Fibroblast of upper back skin (primary cell): ENCODE results near the gene SEC22A.
A peak's percentile ranks its signal among the peaks of the same experiment; 100 is the strongest.
"Not testable (repeated sequence)": the region's sequence is repeated elsewhere in the genome, so short reads cannot be mapped to it uniquely, and the experiment has no call there.

ENCODE experiments used
- DNase-seq: peaks from one replicate; pipeline ENCODE4 v3.0.0-alpha.2; 2013

SEC22A gene

DNA sequence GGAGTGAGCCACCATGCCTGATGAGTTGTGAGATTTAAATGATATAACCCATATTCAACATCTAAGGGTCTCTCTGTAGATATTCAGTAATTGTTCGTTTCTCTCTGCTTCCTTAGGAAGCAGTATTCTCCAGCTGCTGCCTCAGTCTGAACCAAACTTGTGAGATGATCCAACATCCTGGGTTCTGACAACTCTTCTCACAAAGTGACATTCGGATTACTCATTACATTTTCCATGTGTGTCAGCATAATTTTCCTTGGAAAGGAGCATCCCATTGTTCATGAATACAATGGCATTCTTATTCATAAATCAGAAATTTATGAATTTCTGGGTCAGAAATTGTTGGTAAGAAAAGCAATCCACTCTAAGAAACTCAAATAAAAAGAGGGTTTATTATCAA is 15.0 kb upstream of the SEC22A start:
- peak; percentile 22 for DNase-seq

DNA sequence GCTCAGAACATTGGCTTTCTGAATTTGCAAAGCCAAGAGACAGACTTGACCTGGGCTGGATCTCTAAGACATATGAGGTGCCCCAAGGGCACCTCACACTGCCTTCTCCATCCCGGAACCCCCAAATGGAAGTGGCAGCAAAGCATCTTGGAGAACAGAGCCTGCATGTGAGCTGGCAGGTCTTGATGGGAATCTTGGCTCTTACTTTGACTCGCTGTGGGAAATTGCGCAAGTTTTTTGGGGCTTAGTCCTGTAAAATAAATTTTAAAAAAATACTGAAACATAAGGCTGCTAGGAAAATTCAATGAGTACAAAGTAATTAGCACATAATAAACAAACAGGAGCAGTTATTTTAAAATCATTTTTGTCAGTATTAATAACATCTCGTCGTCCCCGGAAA is 13.7 kb upstream of the SEC22A start:
- no peak for DNase-seq

DNA sequence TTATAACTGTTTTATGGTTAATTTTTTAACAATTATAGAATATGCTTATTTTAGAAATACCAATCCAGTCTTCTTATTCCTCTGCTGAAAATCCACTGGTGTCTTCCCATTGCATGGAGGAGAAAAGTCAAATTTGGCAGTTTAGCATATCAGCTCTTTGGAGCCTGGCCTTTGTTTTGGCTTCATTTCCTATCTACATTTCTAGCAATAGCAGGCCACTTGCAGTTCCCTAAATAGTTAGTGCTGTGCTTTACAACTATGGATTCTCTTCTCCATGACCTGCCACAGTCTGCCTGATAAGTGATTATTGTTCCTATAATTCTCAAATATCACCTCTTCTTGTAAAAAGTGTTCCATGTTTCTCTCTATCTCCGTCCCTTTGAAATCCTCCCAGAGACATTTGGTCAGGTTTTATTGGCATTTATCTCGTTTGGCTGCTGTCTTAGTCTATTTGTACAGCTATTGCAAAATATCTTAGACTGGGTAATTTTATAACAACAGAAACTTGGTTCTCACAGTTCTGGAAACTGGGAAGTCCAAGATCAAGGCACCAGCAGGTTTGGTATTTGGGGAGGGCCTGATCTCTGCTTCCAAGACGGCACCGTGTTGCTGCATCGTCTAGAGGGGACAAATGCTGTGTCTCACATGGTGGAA is 8.2 kb upstream of the SEC22A start:
- DNase-seq, result no peak

DNA sequence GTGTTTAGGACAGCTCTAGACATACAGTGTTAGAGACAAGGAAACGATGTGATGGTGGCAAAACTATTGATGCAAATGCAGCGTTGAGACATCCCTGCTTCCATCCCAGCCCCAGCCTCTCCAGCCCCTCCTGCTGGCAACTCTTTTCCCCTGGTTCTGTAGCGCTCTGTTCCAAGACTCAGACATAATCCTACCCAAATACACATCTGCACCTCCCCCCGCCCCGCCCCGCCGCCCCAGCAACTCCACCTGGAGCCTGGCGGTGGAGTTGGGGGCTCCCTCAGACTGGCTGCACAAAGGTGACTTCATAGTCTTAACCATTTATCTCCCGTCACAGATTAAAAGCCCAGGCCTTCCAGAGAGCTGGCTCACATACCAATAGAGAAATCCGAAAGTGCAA is 7.2 kb upstream of the SEC22A start:
- peak; percentile 16 for DNase-seq

DNA sequence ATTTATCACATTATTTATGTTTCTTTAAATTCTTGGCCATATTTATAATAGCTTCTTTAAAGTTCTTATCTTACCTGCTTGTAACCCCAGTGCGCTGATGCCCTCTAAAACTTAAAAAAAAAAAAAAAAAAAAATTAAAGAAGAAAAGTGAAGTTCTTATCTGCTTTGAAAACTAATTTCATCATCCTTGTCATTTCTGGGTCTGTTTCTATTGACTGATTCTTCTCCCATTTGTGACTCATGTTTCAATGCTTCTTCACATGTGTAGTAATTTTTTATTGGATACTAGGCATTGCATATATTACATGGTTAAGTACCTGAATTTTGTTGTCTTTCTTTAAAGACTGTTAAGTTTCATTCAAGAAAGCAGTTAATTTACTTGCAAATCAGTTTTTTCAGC is 3.4 kb upstream of the SEC22A start:
- DNase-seq, result no peak

DNA sequence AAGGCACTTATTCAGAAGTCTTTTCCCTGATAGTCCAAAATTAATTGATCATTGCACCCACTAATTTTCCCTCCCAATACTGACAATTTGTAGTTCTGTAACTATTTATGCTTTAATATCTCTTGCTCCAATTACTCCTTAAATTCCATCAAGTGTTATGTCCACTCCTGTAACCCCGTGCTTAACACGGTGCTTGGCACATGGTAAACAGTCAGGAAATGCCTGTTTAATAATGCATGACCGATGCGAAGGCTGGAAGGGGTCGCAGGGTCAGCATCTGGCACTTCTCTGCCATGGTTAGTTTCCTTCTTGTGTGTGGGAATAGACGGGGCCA is 553 bp upstream of the SEC22A start:
- no peak for DNase-seq

DNA sequence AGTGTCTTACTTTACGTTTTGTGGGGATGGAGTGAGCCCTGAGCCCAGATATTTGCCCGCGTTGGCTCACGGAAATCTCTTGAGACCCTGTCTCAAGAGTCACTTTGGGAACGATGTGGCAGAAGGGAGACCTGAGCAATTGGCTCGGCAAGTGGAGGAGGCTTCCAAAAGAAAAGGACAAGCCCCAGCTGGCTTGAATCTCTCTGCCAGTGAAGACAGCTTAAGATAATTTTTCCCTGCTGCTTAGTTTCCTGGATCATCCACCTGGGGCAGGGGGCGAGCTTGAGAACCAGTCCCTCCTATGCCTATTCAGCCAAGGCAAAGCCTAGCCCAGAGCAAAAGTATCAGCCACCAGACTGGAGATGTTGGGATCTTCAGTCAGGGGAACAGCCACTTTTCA is 708 bp downstream of the SEC22A start:
- DNase-seq, result no peak

DNA sequence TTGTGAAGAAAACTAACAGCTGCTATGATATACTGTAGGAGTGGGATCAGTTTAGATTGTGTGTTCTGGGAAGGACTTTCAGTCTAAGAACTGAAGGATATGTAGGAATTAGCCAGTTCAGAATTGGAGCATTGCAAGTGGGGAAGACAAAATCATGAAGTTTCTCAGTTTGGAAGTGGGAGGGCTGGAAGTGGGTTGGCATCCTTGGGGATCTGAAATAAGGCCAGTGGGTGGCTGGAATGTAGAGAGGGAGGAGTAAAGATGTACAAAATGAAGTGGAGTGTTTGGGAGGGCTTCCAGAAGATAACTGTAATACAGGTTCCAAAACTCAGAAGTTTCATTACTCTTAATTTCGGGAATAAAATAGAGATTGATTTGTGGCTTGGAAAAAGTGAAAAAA is 17.2 kb downstream of the SEC22A start:
- no peak for DNase-seq

DNA sequence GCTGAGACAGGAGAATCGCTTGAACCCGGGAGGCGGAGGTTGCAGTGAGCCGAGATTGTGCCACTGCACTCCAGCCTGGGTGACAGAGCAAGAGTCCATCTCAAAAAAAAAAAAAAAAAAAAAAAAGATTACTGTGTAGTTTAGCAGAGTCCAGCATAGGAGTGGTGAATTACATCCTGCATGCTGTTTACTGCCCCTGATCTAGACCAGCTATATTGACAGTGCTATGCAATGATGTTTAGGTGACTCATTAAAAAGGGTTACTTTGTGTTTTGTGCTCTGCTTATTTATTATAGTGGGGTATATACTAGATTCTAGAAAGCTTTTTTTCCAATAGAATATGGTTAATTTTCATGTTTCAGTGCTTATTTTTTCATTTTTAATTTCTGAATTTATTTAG is 19.6 kb downstream of the SEC22A start:
- not testable (repeated sequence) for DNase-seq

DNA sequence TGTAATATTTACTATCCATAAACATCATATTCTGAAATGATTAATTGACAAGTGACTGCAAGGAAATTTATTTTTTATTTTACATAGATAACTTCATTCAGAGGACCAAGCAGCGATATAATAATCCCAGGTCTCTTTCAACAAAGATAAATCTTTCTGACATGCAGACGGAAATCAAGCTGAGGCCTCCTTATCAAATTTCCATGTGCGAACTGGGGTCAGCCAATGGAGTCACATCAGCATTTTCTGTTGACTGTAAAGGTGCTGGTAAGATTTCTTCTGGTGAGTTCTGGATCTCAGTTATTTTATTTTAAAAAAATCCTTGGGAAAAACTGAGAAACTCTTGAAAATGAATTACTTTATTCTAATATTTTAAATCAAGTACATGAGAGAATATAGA is 23.3 kb downstream of the SEC22A start:
- no peak for DNase-seq

DNA sequence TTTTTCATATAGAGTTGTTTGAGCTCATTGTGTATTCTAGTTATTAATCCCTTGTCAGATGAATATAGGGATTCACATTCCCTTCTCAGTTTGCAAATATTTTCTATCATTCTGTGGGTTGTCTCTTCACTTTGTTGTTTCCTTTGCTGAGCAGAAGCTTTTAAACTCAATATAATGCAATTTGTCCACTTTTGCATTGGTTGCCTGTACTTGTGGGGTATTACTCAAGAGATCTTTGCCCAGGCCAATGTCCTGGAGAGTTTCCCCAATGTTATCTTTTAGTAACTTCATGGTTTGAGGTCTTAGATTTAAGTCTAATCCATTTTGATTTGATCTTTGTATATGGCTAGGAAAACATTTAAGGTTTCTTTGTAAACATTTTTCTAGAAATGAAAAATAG is 24.8 kb downstream of the SEC22A start:
- no peak for DNase-seq

DNA sequence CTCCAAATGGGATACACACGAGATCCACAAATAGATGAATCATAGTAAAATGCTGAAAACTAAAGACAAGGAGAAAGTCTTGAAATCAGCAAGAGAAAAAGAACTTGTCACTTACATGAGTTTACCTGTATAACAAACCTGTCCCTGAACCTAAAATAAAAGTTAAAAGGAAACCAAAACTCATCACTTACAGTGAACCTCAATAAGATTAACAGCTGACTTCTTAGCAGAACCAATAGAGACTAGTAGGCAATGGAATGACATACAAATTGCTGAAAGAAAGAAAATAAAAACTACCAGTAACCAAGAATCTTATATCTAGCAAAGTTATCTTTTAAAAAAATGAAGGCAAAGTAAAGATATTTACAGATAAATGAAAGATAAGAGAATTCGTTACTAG is 27.4 kb downstream of the SEC22A start:
- DNase-seq, result no peak

DNA sequence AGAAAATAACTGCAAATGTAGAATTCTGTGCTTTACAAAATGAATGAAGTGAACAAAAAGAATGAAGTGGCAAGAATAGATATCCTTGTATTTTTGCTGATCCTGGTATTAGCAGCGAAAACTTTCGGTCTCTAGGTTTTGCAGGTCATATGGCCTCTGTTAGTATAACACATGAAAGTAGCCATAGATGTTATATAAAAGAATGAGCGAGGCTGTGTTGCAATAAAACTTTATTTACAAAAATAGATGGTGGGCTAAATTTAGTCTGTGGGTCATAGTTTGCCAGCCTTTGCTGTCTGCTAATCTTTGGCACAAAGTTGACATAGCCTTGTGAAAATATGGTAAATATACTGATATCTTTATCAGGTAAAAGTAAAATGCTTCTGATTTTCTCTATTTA is 35.2 kb downstream of the SEC22A start:
- DNase-seq, result no peak

DNA sequence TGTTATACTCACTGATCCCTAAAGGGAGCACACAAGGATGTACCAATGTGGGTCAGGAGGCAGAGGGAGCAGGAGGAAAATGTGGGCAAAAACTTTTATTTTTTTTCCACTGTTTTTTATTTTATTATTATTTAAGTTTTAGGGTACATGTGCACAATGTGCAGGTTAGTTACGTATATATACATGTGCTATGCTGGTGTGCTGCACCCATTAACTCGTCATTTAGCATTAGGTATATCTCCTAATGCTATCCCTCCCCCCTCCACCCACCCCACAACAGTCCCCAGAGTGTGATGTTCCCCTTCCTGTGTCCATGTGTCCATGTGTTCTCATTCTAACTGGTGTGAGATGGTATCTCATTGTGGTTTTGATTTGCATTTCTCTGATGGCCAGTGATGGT is 37.4 kb downstream of the SEC22A start:
- DNase-seq, result not testable (repeated sequence)

DNA sequence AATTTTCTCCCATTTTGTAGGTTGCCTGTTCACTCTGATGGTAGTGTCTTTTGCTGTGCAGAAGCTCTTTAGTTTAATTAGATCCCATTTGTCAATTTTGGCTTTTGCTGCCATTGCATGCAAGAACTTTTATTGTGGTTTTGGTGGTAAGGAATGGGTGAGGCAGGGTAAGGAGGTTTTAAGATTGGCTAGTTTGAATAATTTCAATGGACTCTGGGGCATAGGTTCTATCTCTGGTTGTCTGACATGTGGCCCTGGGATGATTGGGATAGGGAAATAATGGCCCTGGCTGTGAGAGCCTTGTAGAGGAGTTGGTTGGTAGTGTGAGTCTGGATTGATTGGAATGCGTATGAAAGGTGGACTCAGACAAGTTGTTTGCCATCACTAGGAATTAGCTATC is 38.0 kb downstream of the SEC22A start:
- no peak for DNase-seq

DNA sequence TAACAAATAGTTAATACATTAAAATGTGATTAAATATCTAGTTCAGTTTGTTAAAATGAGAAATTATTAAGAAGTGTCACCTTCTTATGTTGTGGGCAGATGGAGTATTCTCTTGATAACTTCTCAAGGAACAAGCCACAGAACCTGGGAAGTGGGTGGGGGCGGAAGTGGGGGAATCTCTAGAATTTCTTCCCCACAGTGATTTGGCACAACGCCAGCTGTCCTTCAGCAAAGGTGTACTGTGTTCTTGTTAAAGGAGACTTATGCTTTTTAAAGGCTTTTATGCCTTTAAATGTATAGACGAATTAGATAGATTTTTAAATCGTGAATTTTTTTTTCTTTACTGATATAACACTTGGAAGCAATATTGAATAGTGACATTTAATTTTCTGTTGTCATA is 42.4 kb downstream of the SEC22A start:
- no peak for DNase-seq

DNA sequence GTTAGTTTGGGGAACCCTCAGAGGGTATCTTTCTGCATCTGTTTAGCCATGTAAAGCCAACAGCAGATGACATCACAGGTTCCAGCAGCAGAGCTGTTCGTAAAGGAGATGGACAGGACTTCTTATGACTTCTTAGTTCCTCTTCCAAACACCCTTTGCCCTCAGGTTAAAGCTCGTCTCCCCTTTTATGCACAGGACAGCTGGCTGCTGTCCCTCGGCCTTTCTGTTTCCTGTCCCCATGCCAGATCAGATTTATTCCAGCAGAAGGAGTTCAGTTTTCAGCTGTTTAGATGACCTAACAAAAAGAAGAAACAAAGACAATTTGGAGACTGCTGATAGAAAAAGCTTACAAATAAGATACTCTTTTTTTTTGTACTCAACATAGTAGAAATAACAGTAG is 45.1 kb downstream of the SEC22A start:
- DNase-seq, result no peak

DNA sequence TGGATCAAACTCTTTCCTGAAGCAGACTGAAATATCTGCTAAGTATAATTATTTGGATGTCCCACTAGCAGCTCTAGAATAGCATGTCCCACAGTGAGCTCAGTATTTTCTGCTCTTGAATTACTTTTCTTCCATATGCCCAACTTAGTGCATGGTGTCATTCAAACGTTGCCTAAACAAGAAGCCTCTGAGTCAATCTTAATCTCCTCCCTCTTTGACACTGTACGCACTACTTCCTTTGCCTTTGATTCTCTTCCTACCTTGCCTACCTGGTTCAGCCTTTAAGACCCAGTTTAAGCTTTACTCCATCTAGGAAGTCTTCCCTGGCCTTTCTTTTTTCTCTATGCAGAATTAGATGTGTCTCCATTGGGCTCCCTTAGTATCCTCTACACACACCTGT is 54.5 kb downstream of the SEC22A start:
- DNase-seq, result no peak

DNA sequence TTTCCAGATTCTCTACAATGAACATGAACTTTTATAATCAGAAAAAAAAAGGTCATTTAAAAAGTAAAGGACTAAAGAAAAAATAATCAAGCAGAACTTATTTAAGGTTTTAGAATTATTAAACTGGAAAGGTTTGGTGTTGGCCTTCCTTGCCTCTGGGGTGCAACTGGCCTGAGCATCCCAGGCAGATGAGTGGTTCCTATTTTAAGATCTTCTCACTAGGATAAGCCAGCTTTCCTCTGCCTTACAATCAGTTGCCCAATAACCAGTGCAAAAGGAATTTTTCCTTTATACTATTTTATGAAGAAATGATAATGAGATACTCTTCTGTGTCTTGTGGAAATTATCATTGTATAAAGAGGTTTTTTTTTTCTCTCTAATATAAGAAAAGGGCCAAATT is 56.6 kb downstream of the SEC22A start:
- no peak for DNase-seq

DNA sequence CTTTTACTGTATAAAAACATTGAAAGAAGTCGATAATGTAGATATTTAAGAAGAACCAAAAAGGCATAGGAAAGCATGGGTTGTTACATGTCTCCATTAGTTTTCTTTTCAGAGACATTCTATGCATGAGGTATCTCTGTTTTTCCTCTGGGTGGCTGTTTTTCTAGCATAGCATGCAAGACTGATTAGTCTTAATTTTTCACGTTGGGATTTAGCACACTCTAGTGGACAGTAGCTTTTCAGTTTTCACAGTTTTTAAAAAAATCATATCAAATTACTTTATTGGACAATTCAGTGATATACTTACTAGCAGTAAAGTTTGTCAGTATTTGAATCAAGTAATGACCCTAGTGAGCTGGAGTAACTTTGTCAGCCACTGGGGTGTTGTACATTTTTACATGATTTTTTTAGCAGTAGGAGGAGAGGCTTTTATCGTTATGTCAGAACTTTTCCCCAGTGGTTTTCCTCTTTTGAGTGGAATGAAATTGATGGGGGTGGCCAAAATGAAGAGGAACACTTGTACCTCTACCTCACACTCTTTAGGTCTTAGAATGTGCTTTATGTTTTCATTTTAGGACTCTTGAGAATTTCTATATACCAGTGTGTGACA is 57.2 kb downstream of the SEC22A start:
- peak; percentile 56 for DNase-seq

DNA sequence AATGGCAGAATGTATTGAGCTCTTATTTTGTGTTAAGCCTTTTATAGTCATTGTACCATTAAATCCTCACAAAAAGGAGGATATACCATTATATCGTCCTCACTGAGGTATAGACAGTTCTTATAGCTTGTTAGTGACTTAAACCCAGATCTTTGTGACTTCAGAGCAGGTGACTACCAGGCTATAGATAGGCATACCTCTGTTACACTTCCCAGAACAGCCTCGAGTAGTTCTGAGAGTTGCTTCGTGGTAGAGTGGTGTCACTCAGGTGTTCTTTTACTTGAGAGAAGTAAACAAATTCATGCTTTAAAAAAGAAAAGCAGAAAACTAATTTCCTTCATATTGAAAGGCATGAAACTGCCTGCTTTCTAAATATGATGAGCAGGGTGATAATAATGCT is 59.9 kb downstream of the SEC22A start:
- no peak for DNase-seq

DNA sequence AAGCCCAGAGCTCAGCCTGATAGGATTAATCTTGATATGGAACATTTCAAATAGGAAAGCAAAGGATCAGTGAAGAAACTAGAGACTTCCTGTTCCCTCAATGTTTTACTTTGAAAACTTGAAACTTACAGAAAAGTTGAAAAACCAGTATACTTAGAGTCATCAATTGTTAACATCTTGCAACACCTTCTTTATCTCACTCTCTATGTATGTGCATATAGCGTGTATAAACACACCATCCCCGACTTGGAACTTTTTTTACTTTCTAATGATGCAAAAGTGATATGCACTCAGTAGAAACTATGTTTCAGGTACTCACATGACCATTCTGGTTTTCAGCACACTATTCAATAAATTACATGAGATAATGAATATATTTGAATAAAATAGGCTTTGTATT is 60.5 kb downstream of the SEC22A start:
- no peak for DNase-seq

DNA sequence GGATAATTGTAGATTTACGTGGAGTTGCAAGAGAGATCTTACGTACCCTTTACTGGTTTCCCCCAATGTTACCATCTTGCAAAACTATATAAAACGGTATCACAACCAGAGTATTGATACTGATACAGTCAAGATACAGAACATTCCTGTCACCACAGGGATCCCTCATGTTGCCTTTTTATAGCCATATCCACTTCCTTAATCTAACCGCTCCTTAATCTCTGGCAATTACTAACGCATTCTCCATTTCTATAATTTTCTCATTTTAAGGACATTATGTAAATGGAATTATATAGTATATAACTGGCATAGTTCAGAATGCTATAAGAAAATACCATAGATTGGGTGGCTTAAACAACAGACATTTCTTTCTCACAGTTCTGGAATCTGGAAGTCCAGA is 61.1 kb downstream of the SEC22A start:
- DNase-seq, result no peak

DNA sequence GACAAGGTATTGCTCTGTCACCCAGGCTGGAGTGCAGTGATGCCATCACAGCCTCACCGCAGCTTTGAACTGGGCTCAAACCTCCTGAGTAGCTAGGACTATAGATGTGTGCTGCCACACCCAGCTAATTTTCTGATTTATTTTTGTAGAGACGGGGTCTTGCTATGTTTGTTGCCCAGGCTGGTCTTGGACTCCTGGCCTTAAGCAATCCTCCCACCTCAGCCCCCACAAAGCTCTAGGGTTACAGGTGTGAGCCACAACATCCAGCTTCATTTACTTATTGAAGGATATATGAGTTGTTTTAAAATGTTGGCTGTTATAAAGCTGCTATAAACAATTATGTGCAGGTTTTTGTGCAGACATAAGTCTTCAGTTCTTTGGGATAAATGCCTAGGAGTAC is 62.2 kb downstream of the SEC22A start:
- DNase-seq, result no peak

DNA sequence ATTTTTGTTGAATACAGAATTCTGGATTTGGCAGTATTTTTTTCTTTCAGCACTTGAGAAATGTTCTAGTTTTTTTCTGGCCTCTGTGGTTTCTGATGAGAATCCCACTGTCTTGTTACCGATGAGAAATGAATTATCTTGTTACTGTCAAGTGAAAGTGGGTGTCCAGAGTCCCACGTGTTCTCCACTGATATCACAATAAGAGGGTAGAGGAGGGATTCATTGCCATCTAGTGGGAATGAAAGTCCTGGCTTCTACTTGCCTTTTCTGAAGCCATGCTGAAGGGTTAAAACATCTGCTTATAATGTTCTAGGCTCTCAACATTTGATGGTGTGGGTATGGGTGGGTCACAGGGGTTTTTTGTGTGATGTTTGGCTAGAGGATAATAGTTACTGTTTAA is 66.1 kb downstream of the SEC22A start:
- no peak for DNase-seq

DNA sequence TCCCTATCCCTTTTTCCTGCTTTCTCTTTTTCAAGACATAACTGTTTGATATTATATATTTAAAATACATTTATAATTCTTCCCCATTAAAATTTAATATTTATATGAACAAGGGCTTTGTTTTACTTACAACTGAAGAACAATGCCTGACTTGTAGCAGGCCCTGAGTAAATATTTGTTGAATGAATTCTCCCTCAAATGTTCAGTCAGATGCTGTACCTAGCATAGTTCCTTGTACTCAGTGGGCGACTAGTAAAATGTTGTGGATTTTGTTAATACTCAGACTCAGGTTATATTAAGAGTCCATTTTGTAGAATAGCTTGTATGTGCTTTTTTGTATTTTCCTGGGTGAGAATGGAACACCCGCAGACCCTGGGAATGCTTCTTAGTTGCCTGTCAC is 69.1 kb downstream of the SEC22A start:
- no peak for DNase-seq
